HG02885 (cell line): Measurements from ENCODE around the gene KDM3B.
"Not testable (repeated sequence)": the region's sequence is repeated elsewhere in the genome, so short reads cannot be mapped to it uniquely, and the experiment has no call there.

Experiments used
- ATAC-seq: cut with Tn5 transposase; IDR thresholded peaks from one replicate; pipeline ENCODE4 v1.9.1; 2021; ENCODE audit warnings: mild to moderate bottlenecking; ENCODE audit not compliant: unreplicated experiment, poor library complexity

KDM3B gene

DNA sequence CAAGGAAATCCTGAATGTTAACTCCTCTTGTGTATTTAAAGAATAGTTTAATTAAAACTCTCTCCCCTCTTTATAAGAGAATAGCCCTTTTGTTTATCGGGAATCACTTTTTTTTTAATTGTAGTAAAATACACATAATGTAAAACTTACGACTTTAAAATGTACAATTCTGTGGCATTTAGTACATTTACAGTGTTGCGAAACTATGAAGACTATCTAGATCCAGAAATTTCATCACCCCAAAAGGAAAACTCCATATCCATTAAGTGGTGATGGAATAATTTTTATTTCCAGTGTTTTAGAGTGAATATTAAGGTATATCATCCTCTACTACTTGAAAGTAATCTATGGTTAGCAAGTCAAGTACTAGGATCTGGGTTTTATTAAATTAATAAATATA lies 36.8 kb downstream of the KDM3B start:
- no peak for ATAC-seq

- not testable (repeated sequence) for ATAC-seq
Measured at GRCh38 chr5:138389911-138390310, 37.4 kb downstream of the KDM3B start.

DNA sequence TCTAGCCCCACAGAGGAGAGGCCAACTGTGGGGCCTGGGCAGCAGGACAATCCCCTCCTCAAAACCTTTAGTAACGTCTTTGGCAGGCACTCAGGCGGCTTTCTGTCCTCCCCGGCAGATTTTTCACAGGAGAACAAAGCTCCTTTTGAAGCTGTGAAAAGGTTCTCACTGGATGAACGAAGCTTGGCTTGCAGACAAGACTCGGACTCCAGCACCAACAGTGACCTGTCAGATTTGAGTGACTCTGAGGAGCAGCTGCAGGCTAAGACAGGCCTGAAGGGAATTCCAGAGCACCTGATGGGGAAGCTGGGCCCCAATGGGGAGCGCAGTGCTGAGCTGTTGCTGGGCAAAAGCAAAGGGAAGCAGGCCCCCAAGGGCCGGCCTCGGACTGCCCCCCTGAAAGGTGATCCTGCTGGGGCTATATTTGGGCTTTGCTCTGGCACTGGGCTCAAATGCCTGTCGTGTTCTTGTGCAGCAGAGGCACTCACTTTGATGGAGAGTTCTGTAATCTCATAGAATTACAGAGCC lies 39.4 kb downstream of the KDM3B start:
- no peak for ATAC-seq

DNA sequence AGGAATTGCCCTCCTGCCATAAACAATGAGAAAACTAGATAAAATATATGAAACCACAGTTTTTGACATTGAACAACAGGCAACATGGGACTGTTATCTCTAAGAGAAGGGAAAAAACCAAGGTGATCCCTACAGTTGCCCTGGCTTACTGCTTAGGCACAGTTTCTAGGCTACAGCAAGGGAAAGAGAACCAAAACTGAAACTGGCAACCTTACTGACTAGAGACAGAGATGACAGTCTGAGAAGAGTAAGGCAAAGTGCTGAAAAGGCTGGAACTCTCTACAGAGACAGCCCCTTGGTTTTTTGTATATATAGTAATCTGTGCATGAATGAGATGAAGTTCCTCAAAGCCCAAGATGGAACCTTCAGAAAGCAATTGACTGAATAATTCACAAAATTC lies 50.2 kb downstream of the KDM3B start:
- ATAC-seq = no peak

DNA sequence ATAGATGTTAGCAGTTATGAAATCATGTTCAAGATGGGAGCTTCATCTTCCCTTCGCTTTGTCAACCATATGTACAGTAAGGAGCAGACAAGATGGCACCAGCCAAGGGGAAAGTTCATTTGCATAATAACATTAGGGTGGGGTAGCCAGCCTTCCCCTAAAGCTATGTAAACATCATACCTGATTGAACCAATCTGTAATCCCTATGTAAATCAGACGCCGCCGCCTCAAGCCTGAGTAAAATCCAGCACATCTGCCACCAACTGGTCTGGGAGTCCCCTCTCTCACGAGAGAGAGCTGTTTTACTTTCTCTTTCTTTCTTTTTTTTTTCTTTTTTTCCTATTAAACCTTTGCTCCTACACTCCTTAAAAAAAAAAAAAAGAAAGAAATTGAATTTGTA lies 55.5 kb downstream of the KDM3B start:
- no peak for ATAC-seq

- not testable (repeated sequence) for ATAC-seq
Measured at GRCh38 chr5:138410996-138411640, 58.6 kb downstream of the KDM3B start.

GRCh38 chr5:138418444-138418843 lies 66.0 kb downstream of the KDM3B start:
- no peak for ATAC-seq

GRCh38 chr5:138425079-138425478 lies 72.6 kb downstream of the KDM3B start:
- ATAC-seq = no peak

DNA sequence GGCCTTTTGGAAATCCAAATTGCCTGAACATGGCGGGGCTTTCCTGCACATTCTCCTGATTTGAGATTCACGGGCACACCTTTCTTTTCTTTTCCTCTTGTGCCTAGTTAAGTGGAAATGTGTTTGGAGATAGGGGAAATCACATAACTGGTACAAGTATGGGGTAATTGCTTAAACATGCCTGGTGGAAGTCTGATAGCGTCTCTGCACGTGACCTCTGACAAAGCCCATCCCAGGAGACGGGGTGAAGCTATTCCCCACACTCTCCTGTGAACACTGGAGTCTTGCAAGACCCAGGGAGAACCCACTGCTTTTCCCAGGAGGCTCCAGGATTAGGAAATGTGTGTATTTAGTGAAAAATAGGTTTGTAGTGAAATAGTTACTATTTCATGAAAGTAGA lies 83.5 kb downstream of the KDM3B start:
- ATAC-seq = no peak

GRCh38 chr5:138438003-138438723 lies 85.7 kb downstream of the KDM3B start:
- no peak for ATAC-seq

DNA sequence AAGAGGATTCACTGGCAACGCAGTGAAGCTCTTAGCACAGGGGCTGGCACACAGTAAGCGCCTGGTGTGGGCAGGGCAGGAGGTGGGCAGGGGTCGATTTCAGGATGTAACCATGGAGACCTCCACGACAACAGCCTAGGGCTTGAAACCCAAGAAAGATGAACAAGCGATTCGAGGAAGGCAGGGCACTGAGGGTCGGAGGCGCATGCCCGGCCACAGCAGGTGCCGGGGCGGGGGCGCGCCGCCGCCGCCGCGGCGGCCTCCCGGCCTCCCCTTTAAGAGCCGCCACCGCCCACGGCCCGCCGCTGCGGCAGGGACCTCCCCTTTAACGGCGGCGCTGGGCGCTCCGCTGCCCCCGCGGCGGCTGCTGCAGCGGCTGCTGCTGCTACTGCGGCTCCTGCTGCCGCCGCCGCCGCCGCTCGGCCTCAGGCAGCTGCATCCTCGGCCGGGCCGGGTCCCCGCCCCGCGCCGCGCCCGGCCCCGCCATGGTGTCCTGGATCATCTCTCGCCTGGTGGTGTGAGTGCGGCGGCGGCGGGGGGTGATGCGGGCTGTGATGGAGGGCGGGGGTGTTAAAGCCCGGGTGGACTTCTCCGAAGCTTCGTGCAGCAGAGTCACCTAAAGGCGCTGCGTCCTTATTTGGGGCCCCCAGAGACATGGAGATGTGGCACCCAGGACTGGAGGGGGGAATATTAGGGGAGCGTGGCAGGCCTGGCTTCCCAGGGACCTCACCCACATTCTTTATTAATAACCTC lies 86.4 kb downstream of the KDM3B start, which contains the start of gene REEP2:
Gene REEP2 (plus strand): TSS at position 334 of the 753 bp plus-strand sequence. CDS start 152 bp downstream, at position 486.
- peak; percentile 79 for ATAC-seq

- no peak for ATAC-seq
Measured at GRCh38 chr5:138439477-138440158, 87.1 kb downstream of the KDM3B start.

- ATAC-seq = no peak
Measured at GRCh38 chr5:138440159-138441073, 87.9 kb downstream of the KDM3B start.

DNA sequence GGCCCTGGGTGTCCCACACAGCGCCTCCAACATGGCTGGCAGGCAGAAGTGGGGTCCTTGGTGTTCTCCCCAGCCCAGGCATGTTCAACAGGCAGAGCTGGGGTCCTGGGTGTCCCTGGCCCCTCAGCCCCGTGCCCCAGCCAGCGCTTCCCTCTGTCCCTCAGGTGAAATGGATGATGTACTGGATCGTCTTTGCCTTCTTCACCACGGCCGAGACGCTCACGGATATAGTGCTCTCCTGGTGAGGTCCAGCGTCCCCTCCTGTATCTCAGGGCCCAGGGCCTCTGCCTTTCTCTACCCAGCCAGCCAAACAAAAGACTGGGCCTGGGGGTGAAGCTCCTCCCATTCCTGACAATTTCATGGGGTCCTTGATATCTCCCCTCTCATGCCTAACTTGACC lies 88.7 kb downstream of the KDM3B start:
- no peak for ATAC-seq

- ATAC-seq = no peak
Measured at GRCh38 chr5:138444078-138444773, 91.7 kb downstream of the KDM3B start.

DNA sequence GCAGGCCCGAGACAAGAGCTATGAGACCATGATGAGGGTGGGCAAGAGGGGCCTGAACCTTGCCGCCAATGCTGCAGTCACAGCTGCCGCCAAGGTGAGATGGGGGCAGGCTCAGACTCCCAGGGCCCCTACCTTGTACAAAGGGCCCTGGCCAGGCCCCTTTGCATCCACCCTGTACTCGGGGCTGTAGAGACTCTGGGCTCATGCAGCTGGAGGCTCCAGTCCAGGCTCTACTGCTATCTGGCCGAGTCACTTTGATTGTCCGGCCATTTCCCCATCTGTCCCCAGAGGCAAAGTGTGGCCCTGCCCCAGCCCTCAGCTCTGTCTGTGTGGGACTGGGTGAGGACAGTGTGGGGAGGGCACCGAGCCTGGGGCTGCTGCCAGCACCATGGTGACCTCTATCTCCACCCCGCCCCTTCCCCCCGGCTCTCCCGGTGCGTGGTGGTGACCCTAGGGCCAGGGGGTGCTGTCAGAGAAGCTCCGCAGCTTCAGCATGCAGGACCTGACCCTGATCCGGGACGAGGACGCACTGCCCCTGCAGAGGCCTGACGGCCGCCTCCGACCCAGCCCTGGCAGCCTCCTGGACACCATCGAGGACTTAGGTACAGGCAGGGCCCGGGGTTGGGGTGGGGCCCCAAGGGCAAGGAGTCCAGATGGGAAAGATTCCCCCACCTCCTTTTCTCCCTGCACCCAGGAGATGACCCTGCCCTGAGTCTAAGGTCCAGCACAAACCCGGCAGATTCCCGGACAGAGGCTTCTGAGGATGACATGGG lies 92.5 kb downstream of the KDM3B start:
- no peak for ATAC-seq

GRCh38 chr5:138445547-138446271 lies 93.2 kb downstream of the KDM3B start:
- no peak for ATAC-seq
